Bone marrow (tissue), 2 donors: ENCODE data around the gene NOX5.

Source experiments
- DNase-seq, 2 donors: peaks; one replicate each; lab custom pipeline; 2025; lab: John Stamatoyannopoulos, UW

NOX5 gene

DNA sequence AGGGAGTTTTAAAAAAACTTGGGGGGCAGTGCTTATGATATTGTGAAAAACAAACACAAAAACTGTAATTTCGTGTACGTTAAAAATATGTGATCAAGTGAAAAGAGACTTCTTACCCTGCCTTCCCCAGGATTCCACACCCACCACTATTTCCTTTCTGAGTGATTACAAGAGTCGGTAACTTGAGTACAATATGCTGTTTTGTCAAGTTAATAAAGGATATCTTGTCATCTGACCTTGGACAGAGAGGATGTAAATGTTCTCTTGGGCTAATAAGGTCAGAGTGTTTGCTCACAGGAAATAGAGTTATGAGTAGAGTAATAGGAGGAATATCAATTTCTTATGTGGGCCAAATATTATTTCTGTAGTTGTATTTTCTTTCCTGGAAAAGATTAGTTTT is 68.1 kb downstream of the NOX5 start:
- no peak for DNase-seq

DNA sequence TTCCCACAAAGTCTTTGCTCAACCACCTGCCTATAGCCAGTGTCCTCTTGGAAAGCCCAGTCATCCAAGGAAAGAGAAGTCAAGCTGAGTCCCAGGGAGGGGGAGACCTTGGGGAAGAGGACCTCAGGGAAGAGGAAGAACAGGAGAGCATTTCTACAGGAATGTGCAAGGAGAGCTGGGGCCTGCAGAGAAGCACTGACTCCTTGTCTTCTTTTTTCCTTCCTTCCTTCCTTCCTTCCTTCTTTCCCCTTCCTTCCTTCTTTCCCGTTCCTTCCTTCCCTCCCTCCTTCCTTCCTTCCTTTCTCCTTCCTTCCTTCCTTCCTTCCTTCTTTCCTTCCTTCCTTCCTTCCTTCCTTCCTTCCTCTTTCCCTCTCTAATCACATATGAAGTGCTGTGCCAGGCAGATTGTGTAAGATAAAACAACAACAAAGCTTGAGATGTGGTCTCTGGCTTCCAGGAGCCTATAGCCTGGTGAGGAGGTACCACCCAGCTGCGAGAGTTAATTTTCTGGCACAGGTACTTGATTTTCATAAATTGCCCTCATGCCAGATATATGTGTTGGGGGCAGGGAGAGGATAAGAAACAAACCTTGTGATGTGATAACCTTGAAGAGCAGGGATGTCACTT is 70.0 kb downstream of the NOX5 start:
- DNase-seq = no peak

DNA sequence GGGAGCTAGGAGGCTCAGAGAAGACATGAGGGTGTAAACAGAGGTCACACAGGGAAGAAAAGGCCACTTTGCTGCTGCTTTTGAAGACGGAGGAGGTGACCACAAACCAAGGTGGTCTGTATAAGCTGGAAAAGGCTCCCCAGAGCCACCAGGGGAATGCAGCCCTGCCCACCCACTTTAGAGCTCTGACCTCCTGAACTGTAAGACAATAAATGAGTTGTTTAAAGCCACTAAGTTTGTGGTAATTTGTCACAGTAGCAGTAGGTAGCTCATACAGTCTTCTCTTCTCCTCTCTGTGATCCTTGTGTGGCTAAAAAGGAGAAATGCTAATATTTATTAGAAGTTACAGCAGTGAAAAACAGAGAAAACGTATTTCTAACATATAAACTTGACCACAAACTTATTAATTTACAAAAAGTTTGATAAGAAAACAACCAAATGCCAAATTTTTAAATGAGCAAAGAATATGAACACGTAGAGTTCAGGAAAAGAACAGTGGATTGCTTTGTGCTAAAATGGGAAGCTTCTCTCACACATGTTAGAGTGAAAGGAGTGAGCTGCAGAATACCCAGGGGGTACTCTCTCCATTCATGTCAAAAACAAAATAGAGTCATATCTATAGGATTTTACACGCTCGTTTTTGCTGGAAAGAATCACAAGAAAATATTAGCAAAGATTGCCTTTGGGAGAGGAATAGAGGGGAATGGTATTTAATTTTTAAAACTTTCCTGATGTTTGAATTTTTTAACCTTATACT is 71.0 kb downstream of the NOX5 start:
- no peak for DNase-seq

DNA sequence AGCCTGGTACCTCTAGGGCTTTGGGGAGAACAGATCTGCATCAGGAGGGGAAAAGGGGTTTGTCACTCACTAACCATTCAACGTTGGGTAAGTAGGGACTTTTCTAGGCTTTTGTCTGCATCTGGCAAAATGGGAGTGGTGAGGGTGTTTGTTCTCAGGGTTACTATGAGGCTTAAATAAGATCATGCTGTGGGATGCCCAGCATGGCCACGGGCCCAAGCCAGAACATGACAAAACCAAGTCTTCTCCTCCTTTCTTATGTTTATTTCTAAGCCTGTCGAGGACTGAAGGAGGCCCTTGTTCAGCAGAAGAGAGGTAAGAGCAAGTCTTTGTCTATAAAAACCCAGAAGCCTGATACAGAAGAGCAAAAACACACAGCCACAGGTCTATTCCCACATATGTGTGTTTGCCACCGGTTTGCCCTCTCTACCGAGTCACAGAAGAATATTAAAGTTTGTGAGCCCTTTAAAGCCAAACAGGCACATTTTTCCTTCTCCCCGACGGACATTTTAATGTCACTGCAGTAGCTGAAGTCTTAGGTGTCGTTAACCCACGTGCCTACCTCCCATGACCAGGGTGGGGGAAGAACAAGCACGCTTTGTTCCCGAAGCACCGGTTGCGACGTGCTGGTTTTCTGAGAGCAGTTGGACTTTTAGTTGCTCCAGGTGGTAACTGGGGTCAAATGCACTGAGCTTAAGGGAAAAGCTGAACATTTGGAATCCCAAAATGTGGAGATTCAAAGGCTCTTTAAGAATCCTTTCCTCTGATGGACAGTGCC is 72.1 kb downstream of the NOX5 start:
- DNase-seq = no peak

DNA sequence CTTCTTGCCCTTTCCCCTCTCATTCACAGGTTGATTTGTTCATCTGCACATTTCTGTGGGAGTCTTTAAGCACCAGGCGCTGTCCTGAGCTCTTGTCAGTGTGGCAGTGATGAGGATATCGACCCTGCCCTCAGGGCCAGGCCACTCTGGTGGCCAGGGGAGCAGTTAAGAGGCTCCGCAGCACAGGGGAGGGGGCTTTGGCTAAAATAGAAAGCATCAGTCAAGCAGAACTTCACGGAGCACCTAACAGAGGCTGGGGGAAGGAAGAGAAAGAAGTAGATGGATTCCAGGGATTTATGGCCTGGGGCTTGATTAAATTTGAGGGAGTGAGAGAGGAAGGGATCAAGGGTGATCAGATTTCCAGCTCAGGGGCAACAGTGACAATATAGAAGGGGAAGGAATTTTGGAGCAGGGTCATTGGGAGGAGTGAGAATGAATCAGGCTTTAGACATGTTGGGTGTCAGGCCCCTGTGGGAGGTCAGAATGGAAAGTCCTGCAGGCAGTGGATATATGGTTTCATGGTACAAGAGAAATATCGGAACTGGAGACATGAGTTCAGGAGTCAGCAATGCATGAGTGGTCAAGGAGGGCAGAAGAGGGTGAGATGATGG is 73.0 kb downstream of the NOX5 start:
- no peak for DNase-seq

DNA sequence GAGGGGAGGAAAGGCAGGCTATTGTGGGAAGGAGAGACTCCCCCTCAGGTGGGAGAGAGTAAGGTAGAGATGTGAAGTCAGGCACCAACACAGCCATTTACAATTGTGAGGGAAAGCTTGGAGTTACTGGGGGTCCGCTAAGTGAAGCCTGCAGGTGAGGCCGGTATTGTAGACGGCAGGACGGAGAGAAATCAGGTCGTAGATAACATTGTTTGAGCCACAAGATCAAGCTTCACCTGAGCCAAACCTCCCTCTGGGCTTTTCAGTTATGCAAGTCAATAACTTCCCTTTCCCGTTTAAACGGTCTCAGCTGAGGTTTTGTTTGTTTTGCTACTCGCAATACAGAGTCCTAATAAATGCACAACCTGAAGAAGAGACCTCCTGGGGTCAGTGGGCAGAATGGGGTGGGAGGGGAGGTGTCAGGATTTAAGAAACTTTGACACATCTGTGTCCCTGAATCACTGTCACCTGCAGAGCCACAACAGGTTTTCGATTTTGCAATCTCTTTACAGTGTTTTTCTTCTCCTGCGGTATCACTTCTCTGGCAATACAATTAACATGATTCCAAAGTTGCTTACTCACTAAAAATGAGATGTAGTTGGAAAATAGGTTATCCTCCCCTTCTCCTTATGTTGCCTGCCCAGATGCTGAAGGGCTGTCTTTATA is 73.9 kb downstream of the NOX5 start:
- DNase-seq = no peak

DNA sequence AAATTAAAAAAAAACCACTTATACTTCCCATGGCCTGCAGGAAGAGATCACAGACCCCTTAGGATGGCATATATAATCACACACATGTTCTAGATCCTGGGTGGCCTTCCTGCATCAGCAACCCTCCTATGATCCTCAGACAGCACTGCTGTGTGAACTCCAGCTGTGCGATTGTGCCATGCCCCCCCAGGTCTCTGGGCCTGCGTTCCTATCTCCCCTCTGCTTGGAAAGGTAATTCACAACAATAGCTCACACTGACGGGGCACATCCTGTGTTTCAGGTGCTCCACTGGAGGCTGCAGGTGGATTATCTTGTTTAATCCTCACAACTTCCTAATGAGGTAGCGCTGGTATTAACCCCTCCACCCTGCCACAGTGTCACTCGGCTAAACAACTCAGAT is 74.8 kb downstream of the NOX5 start:
- DNase-seq = no peak

DNA sequence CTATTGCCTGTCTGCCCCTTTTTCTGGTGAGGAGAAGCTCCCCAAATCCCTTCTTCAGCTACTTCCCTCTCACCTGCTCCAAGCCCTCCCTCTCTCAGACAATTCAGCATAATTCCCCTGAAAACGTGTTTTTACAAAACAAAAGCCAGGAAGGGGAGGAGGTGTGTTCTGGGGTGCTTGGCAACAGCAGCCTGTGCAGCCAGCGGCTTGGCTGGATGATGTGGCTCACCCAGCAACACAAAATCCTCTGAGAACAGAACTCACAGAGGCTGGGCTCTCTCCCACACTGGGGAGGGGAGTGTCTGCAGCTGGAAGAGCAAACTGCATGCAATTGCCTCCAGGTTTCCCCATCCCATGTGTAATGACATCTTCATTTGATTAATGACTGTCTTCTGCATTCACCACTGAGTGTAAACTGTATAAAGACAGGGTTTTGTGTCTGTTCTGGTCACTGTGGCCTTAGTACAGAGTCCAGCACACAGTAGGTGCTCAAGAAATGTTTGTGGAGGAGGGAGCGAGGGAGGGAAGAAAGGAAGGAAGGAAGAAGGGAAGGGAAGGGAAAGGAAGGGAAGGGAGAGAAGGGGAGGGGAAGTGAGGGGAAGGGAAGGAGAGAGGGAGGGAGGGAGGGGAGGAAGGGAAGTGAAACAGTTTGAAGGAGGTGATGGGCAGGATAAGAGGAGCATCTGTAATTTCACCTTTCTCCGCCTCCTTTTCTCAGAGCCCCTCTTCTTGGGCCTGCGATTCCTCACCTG is 75.9 kb downstream of the NOX5 start:
- no peak for DNase-seq

DNA sequence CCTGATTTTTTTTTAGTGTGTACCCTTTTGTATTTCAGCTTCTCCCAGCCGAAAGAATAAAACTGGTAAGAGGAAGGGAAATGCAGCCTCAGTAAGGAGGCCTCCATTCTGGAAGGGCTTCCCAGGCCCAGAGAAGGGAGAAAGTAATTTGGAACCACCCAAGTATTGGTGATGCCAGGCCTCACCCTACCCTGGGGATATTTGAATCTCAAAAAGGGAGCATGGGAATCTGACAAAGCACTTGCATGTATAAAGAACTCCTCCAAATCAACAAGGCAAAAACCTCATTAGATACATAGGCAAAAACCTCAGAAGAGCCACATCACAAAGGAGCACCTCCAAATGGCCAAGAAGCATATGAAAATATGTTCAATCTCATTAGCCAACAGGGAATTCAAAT is 77.2 kb downstream of the NOX5 start:
- DNase-seq = no peak

DNA sequence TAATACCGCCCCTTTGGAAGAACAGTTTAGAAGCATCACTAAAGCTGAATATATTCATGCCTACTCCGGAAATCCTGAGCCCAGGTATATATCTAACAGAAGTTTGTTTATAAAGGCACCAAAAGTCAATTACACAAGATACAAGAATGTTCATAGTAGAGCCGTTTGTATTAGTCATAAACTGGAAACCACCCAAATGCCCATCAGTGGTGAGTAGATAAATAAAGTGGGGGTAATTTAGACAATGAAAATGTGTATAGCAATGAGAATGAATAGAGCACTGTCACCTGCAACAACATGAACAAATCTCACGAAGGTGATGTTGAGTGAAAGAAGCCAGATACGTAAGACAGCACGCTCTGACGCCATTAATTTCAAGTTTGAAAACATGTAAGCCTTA is 77.7 kb downstream of the NOX5 start:
- DNase-seq = no peak

DNA sequence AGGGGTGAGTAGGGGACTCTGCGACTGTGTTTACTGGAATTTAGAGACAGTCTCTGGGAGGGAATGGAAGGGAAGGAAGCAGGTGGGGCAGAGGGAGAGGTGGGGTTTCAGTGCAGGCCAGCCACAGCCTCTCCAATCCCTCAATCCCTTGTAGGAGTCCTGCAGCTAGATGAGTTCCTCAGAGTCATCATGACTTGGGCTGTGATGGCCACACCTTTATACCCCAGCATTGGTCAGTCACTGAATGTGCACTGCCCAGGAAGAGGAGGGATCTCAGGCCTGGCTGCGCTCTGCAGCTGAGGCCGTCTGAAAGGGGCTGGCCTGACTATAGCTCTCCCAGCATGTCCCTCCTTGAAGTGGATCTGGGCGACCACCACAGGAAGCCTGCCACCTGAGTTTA is 78.6 kb downstream of the NOX5 start:
- DNase-seq = no peak

DNA sequence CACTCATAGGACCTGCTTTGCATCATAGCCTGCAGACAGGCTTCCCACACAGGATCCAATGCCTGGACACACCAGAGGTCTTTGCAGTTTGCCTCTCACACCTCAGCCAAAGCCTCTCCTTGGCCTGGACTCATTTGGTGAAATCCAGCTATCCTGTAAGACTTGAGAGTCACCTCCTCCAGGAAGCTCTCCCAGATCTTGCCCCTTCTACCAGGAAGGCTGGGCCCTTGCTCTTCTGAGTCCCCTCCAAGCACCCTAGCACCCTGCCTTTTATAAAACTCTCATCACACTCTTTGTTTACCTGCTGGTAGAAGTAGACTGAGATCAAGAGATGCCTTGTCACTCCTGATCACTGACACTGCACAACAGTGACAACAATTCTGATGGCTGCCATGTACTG is 79.1 kb downstream of the NOX5 start:
- no peak for DNase-seq

DNA sequence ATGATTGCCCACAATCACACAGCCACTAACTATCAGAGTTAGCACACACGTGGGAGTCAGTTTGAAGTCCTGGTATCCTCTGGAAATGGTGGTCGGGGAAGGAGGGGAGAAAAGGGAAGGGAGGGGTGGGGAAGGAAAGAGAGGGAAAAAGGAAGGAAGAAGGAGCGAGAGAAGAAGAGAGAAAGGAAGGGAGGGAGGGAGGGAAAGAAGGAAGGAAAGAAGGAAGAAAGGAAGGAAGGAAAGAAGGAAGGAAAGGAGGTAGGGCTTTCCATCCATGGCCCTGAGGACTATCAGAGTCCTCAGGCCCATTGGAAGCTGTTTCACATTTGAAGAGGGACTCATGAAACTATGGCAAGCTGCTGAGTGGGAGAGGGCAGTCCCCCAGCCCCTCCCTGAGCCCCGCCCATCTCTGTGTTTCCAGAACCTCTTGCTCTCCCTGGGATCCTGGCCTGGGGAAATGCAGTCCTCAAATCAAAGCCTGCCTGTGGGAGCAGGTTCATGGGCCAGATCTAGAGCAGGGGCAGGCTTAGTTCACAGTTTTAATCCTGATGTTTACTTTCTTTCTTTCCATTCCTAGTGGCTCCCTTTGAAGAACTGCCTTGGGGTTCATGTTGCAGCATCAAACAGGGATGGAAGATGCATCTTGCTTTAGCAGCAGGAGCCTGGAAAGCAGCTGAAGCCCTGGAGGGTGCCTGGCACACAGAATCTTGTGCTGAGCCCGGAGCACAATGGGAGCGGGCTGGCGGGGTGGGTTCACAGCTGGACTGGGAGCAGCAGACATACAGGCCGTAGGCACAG is 79.8 kb downstream of the NOX5 start:
- DNase-seq = no peak

DNA sequence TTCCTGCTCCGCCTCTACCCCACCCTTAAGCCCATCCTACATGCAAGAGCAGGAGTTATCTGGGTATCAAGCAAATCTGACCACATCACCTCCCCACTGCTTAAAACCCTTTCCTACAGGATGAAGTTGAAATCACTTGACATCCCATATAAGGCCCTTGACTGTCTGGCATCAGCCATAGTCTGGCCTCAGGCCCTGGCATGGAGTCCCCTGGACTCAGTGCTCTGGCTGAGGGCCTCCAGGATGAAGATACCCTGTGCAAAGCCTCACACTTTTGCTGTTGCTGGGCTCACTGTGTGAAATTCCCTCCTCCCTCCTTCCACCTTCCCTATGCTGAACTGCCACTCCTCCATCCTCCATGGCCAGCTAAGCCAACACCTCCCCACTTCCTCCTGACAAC is 80.8 kb downstream of the NOX5 start:
- DNase-seq = no peak

DNA sequence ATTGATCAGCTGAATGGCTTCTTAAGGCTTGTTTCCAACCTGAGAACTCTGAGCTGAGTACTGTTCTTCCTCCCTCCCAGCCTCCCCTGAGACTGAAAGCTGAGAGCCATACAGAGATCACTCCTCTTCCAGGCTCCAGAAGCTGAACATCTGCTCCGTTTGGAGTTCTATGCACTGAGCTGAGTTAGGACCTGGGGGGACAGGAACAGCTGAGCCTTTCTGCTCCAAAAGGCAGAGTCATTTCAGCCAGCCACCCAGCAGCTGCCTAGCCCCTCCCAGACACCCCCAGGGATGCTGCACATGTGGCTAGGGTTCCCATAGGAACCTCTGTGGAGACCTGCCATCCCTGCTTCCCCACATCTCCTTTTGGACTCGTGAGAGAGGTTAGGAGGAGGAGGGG is 81.7 kb downstream of the NOX5 start:
- DNase-seq = no peak

DNA sequence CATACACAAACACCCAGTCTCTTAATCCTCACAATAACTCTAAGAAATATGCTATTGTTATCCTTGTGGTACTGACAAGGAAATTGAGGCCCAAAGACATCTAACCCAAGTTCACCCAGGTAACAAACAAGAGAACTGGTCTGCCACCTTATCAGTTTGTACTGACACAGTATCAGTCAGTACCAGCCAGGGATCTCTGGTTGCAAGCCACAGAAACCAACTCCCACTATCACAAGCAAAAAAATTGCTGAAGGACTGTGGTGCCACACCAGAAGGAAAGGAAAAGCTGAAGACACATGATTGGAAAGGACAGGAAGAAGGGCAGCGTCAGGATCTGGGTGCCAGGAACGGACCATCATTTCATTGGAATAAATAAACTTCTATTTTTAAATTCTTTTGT is 82.1 kb downstream of the NOX5 start:
- DNase-seq = no peak

DNA sequence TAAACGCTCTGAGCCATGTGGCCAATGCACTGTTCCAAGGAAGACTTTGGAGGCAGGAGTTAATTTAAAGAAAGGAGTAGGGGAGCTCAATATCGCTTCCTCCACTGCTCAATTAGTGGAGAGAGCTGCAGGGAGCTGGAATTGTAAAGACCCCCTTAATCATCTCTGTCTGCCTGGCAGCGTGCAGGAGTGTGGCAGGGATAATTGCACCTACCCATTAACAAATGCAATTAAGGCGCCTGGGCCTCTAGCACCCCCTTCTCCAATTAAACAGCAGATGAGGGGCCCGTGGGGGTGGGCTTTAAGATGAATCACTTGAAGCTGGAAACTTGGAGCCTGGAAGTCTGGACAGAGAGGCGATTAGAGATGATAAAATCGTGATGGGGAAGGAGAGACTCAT is 84.3 kb downstream of the NOX5 start:
- DNase-seq = no peak

DNA sequence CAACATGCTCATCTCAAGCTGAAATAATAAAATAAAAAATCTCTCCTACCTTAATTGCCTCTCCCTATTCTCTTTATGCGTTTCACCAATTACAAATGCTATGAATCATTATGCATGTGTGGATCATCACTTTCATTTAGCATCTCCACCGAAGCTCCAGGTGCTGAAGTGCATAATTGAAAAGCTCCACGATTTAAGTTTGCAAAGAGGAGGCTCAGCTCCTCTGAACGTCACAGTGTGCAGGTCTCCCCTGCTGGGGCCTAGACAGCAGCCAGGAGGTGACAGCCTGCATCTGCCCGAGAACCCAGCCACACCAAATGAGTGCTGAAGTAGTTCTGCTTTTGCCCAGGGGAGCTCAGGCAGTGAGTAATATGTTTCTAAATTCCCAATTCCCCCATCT is 85.4 kb downstream of the NOX5 start:
- no peak for DNase-seq

DNA sequence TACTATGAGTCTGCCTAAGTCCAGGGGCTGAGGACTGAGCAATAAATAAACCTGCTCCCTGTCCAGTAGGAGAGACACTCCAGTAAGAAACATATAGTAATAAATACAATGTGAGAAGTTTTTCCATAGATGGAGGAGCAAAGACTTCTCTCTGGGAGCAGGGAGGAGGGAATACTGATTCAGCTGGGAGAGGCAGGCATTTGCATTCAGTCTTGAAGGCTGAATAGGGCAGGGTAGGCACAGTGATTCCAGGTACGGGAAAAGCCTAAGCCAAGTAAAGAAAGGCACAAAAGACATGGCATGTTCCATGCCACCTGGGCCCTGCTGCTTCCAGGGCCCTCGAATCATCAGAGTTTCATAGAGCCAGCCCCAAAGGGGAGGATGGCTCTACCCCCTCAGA is 86.3 kb downstream of the NOX5 start:
- no peak for DNase-seq

DNA sequence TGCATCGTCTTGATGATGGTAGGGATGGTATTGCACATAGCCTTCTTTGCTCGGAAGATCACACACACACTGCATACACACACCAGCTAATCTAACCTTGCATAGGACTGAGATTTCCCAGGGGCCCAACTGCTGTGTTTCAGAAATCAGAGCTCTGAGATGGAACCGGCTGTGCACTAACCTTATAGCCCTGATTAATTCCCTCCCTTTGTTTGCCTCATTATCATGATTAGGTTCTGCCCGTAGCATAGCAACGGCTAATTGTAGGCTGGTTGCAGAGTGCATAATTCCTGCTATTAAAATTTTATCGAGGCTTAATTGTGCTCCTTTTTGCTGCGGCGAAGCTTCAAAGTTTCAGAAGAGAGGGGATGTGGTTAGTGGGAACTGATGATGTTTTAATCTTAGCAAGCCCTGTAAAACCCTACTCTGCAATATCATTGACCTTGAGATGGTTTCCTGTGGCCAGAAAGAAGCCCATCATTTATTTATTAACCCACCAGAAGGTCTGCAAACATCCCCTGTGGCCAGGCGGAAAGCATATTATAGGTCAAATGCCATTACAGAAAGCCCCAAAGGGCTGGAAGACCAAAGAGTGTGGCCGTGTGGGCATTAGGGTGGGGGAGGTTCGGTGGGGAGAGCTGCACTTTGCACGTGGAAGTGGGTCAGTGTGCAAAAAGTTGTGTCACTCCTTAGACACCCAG is 89.7 kb downstream of the NOX5 start:
- no peak for DNase-seq
